HG03280 (cell line): ENCODE results near the gene HSP90AA1.
A peak's percentile ranks its signal among the peaks of the same experiment; 100 is the strongest.
"Not testable (repeated sequence)": the region's sequence is repeated elsewhere in the genome, so short reads cannot be mapped to it uniquely, and the experiment has no call there.

Experiments used
- ATAC-seq: cut with Tn5 transposase; IDR thresholded peaks from one replicate; pipeline ENCODE4 v1.9.1; 2021; ENCODE audit warnings: mild to moderate bottlenecking, moderate library complexity; ENCODE audit not compliant: unreplicated experiment

The HSP90AA1 gene

DNA sequence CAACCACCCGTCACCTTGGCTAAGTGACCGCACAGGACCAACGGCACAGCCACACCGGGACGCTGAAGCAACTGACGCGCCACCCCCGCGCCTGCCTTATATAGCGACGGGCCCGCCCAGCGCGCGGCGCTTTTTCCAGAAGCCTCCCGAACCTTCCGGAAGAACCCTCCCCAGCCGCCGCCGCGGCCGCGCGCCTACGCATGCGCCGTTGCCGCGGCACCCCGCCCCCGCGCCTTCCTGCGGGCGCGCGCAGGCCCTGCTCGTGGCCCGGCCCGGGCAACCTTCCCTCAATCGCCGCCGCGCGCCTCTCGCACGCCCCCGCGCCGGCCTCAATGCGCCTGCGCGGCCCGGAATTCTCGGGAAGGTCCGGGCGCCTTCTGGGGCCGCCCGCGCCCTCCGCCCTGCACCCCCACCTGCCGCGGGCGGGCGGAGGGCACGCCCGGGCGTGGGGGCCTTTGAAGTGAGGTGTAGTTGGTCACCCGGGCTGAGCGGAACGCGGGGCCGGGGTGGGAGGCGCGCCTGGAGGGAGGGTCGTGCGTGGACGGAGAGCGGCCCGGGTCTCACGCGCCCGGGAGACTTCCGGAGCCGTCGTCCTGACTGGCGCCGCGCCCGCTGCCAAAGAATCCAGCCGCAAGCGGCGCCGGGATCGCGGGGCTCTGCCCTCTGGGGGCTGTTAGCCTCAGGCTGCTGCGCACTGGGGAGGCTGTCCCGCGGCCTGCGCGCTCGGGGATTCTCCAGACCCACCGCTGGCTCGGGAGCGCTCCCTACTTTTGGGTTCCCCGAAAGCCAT is at the start of gene HSP90AA1:
HSP90AA1 (minus strand) TSS at position 73 of the 790 bp plus-strand sequence. CDS start 666 bp downstream, outside the sequence.
- peak; percentile 81 for ATAC-seq

DNA sequence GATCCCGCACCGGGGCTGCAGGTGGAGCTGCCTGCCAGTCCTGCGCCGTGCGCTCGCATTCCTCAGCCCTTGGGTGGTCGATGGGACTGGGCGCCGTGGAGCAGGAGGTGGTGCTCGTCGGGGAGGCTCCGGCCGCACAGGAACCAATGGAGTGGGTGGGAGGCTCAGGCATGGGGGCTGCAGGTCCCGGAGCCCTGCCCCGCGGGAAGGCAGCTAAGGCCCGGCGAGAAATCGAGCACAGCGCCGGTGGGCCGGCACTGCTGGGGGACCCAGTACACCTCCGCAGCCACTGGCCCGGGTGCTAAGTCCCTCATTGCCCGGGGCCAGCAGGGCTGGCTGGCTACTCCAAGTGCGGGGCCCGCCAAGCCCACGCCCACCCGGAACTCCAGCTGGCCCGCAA is 48.6 kb upstream of the HSP90AA1 start:
- ATAC-seq = not testable (repeated sequence)

DNA sequence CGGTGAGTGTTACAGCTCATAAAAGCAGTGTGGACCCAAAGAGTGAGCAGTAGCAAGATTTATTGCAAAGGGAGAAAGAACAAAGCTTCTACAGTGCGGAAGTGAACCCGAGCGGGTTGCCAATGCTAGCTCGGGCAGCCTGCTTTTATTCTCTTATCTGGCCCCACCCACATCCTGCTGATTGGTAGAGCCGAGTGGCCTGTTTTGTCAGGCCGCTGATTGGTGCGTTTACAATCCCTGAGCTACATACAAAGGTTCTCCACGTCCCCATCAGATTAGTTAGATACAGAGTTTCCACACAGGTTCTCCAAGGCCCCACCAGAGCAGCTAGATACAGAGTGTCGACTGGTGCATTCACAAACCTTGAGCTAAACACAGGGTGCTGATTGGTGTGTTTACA is 47.9 kb upstream of the HSP90AA1 start:
- ATAC-seq = not testable (repeated sequence)

DNA sequence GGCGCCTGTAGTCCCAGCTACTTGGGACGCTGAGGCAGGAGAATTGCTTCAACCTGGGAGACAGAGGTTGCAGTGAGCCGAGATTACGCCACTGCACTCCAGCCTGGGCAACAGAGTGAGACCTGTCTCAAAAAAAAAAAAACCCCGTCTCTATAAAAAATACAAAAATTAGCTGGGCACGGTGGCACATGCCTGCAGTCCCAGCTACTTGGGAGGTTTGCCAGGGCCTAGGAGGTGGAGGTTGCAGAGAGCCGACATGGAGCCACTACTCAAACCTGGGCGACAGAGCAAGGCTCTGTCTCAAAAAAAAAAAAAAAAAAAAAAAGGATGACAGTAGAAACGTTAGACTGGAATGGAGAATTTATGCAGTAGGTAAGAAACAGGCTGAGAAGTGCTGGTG is 47.2 kb upstream of the HSP90AA1 start:
- ATAC-seq = not testable (repeated sequence)

DNA sequence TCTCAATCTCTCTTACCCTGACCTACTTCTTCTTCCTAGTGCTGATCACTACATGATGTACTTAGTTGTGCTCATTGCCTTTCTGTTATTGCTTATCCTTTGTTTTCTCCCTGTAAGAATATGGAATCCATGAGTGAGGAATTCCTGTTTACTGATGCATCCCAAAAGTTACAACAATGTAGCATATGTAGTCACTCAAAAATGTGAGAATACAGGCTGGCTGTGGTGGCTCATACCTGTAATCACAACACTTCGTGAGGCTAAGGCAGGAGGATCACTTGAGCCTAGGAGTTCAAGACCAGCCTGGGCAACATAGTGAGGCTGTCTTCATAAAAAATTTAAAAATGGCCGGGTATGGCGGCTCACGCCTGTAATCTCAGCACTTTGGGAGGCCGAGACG is 44.9 kb upstream of the HSP90AA1 start:
- no peak for ATAC-seq

DNA sequence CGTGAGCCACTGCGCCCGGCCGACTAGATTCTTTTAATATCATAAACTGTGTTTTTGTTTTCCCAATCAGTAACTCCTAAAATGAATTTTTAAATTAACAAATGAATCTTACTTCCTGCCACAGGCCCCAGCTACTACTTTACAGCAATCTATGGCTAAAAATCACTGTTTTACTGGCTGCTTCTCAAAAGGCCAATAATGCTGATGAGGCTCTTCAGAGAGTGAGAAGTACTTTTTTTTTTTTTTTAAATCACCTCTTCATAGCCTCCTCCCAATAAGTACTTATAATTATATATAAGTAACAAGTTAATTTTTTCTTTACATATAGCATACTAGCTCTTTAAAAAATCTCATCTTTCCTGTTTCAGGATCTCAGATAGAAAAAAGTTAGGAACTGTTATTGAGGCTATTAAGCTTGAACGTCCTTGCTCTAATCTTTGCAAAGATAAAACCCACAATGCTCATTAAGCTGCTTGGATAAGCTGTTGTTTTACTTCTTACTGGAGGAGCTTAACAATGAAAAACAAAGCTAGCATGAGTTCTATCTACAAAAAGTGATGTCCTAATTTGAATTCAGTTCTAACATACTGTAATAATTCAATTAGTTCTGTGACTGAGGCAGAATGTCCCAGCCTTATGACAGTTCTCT is 40.1 kb upstream of the HSP90AA1 start:
- no peak for ATAC-seq

DNA sequence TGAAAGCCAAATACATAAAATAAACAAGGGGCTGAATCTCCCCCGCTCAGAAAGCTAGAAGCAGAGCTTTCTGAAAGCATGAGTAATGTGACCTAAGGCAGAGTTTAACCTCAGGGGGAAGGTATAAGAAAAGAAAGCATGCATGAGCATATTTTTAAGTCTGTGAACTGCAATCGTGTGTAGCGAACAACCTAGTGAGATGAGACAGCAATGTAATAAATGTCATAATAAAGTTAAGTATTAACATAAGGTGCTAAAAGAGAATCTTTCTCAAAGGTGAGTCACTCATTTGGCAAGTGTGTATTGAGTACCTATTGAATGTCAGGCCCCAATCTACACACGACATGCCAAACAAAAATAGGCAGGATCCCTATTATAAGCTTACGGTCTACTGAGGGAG is 38.7 kb upstream of the HSP90AA1 start:
- no peak for ATAC-seq

DNA sequence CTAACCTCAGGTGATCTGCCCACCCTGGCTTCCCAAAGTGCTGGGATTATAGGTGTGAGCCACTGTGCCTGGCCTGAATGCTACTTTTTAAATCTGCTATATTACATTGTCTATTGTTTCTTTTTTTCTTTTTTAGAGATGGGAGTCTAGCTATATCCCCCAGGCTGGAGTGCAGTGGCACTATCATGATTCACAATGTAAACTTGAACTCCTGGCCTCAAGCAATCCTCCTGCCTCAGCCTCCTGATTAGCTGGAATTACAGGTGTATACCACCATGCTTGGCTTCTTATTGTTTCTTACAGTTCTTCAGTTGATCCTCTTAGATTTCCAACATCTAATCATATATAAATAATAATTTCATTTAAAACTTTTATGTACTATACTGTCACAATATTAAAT is 37.6 kb upstream of the HSP90AA1 start:
- no peak for ATAC-seq

DNA sequence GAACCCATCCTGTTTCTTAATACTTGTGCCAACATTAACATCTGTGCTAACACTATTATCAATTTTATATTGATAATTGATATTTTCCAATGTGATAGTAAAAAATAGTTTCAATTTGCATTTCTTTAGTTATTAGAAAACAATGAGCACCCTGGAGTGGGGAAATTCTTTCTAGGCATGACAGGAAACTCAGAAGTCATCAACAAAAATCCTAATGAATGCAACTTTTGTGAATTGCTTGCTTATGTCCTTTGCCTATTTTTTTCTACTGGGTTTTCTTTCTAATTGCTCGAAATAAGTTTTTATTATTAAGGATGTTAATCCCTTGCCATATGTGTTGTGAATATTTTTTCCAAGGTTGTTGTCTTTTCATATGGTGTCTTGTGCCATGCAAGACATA is 34.7 kb upstream of the HSP90AA1 start:
- ATAC-seq = no peak

DNA sequence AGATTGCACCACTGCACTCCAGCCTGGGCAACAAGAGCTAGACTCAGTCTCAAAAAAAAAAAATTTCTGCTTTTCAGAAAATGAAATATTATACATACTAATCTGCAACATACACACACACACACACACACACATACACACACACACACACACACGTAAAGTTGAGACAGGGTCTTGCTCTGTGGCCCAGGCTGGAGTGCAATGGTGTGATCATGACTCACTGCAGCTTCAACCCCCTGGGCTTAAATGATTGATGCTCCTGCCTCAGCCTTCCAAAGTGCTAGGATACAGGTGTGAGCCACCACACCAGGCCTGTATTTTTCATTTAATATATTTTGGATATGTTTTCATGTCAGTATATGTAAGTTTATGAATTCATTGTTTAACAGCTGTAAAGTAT is 34.0 kb upstream of the HSP90AA1 start:
- no peak for ATAC-seq

DNA sequence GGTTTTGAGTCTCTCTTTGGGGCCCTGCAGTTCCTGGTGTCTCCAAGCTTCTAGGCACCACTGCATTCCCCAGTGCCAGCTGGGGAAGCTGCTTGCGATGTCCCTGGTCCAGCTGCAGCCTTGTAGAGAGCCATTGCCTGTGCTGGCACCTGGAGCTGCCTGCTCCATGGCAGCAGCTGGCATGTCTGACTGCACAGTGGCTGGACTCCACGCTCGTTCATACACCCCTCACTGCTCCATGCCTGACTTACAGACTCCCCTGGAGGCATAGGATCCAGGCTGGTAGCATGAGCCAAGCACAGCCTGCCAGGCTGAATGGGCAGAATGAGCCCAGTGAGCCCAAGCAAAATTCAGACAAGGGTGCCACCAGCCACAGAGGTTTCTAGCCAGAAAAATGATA is 31.0 kb upstream of the HSP90AA1 start:
- no peak for ATAC-seq

DNA sequence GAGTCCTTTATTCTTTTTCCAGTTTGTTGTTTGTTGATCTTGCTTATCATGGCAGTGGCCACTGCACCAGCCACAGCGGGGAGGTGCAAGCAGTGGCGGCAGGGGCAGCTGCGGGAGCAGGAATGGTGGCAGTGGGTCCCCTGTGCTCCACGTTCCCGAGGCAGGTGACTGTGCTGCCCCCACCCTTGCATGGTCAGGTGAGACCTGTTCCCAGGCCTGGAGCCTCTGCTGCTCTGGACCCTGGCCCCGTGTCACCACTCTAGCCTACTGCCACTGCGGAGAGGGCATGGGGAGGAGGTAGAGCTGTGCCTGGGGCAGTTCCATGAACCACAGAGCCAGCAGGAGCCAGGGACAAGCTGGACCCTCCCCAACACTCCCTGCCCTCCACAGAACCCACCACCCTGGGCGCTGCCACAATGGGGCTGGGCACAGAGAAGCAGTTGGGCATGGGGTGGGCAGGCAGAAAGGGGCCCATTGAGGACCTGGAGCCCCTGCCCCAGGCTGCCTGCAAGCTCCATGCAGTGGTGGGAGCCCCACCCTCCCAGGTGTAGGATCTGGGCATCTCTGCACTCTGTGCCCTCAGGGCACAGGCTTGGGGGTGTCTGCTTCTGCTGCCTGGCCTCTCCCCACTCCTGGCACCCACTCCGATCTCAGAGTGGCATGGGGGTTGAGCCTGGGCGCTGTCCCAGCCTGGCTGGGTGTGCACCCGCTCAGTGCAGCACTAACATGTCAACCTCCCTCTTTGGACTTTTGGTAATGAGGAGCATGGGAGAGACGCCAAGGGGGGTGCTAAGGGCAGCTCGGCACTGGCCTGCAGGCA is 29.7 kb upstream of the HSP90AA1 start:
- ATAC-seq = no peak

DNA sequence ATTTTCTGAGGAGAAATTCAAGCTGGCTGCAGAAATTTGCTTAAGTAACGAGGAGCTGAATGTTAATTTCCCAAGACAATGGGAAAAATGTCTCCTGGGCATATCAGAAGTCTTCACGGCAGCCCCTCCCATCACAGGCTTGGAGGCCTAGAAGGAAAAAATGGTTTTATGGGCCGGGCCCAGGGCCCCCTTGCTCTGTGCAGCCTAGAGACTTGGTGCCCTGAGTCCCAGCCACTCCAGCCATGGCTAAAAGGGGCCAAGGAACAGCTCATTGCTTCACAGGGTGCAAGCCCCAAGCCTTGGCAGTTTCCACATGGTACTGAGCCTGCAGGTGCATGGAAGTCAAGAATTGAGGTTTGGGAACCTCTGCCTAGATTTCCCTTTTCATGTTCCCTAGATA is 24.3 kb upstream of the HSP90AA1 start:
- ATAC-seq = no peak

DNA sequence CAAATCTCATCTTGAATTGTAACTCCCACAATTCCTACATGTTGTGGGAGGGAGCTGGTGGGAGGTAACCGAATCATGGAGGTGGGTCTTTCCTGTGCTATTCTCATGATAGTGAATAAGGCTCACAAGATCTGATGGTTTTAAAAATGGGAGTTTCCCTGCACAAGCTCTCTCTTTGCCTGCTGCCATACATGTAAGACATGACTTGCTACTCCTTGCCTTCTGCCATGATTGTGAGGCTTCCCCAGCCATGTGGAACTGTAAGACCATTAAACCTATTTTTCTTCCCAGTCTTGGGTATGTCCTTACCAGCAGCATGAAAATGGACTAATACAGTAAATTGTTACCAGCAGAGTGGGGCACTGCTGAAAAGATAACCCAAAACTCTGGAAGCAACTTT is 22.5 kb upstream of the HSP90AA1 start:
- not testable (repeated sequence) for ATAC-seq

DNA sequence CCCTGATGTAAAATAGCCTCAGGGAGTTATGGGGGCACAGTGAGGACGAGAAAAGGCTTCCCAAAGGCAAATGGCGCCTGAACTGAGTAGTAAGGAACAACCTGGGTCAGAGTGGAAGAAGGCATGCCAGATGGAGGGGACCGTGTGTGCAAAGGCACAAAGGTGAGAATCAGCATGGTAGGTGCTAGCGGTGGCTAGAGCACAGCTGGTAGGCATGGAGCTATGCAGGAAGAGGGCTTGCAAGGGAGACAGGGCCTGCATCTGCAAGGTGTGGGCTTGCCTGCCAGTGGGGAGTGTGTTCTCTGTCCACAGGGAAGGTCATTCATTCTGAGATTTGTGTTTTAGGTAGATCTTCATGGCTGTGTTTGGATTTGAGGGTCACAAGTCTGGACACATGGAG is 18.5 kb upstream of the HSP90AA1 start:
- no peak for ATAC-seq

DNA sequence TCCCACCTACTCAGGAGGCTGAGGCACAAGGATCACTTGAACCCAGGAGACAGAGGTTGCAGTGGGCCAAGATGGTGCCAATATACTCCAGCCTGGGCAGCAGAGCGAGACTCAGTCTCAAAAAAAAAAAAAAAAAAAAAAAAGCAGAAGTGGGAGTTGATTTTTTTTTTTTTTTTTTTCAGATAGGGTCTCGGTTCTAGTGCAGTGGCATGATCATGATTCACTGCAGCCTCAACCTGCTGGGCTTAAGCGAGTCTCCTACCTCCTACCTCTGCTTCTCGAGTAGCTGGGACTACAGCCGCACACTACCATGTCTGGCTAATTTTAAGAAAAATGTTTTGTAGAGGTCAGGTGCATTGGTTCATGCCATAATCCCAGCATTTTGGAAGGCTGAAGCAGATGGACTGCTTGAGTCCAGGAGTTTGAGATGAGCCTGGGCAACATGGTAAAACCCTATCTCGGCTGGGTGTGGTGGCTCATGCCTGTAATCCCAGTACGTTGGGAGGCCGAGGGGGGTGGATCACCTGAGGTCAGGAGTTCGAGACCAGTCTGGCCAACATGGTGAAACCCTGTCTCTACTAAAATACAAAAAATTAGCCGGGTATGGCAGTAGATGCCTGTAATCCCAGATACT is 16.3 kb upstream of the HSP90AA1 start:
- ATAC-seq = no peak

DNA sequence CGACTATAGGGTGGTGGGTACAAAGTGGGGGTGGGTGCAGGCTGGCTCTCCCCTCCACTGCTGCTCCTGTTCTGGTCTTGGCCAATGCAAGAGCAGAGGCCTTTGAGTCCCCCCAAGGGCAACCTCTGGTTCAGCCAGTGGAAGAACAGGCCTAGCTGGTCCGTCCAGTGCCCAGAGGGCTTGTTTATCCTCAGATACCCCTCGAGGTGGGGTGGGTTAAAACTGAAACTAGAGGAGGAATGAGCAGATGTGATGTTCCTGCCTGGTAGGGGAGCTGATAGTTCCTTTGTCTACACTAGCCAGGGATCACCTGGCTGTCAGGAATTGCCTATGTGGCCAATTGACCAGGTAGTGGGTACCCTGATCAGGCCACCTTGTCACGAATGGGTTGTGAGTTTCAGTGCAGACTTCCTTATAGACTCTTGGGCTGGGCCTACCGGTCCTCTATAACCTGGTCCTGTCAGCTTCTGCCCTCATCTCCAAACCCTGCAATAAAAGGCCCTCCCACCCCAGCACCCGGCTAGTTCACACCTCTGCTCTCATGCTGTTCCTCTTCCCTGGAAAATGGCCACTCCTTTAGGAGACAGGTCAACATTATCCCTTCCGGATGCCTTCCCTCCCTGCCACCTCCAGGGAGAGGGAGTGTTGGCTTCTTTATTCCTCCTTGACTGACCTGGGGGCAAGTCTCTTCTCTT is 10.7 kb upstream of the HSP90AA1 start:
- no peak for ATAC-seq

DNA sequence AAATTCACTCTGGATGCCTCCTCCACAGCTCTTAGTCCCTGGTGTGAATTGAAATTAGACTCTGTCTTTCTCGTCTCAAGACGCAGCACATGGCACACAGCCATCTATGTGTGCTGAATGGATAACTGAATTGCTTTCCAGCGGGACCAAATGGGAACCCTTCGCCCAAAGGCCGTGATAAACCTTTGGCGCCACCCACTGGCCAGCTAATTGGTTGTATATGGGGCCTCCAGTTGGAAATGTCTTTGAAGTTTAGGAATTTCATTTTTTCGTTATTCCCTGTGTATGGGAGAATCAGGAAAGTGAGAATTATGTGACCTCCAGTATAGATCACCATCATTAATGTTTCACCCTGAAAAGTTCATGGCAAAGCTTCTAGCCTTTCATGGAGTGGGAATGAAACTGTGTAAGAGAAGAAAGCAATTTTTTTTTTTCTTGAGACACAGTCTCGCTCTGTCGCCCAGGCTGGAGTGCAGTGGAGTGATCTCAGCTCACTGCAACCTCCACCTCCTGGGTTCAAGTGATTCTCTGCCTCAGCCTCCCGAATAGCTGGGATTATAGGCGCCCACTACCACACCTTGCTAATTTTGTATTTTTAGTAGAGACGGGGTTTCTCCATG is 9.8 kb upstream of the HSP90AA1 start:
- no peak for ATAC-seq

DNA sequence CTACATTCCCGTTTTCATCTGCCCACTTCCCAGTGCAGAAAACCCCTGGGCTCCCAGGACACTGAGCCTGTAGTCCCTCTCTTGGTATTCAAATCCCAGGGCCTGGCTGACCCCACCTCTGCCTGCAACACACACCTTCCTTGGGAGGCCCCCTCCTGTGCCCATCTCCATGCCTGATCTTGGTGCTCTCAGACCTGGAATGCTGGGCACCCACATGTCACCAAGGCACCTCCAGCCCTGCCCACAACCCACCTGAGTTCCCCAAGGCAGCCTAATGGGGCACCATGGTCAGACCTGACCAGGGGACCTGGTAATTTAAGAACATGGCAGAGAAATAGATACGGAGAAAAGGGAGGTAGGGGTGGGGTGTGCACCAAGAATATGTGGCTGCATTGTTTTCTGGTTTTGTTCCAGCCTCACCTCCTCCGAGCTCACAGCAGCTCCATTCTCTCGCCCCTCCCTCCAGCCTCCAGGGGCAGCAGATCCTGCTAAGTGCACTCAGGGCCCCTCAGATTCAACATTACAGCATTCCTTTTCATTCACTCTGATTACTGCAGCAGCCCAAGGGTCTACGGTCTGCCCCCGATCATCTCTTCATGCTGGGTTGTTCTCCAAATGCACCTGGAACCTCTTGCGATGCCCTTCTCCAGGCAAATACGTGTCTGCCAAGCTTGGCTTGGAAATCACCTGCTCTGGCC is 9.2 kb upstream of the HSP90AA1 start:
- ATAC-seq = no peak
